GM12873 (cell line): ENCODE measurements around the gene SCTR.

Source experiments
- TF ChIP-seq, protein P1 (sequence below): IDR thresholded peaks from 2 replicates; pipeline ENCODE4 v1.5.1; 2012; ENCODE audit warnings: low read depth, mild to moderate bottlenecking, moderate library complexity, low read length, control low read depth; ENCODE audit not compliant: insufficient read depth; ENCODE audit errors: missing control alignments

Gene SCTR

DNA sequence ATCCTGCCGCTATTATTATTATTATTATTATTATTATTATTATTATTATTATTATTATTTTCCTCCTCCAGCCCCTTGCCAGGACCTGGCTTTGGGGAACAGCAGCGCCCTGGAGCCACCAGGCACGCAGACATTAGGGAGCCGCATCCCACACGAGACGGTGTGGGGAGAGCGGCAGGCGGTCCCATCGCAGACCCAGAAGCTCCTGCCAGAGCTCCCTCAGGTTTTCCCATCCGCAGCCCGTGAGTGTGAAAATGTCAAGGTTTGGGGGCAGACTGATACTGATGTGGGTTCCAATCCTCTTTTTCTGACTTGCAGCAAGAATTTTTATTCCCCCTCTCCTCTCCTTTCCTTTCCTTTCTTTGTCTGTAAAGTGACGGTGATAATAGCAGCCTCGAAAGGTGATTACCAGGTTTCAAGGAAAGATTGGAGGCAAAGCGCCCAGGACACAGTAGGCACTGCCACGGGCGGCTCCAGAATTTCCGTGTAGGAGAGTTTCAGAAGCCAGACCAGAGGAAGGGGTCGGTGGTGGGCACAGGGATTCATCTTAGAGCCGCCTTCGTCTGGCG lies 816 bp downstream of the SCTR start:
- TF ChIP-seq, protein P1, sequence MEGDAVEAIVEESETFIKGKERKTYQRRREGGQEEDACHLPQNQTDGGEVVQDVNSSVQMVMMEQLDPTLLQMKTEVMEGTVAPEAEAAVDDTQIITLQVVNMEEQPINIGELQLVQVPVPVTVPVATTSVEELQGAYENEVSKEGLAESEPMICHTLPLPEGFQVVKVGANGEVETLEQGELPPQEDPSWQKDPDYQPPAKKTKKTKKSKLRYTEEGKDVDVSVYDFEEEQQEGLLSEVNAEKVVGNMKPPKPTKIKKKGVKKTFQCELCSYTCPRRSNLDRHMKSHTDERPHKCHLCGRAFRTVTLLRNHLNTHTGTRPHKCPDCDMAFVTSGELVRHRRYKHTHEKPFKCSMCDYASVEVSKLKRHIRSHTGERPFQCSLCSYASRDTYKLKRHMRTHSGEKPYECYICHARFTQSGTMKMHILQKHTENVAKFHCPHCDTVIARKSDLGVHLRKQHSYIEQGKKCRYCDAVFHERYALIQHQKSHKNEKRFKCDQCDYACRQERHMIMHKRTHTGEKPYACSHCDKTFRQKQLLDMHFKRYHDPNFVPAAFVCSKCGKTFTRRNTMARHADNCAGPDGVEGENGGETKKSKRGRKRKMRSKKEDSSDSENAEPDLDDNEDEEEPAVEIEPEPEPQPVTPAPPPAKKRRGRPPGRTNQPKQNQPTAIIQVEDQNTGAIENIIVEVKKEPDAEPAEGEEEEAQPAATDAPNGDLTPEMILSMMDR: no peak

DNA sequence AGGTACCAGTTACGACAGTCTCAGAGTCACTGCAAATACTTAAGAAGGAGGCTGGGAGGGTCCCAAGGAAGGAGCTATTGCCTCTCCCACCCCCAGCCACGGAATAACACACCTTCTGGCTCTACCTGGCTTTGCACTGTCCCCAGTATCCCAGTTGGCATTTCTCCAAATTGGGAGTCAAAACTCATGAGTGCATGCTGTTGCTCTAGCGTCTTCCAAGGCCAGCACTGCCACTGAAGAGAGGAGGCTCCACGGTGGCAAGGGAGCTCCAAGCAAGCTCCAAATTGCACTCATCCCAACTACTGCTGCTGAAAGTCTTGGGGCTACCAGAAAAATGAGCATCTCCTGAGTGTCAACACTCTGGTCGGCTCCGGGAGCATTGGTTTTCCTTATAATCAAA lies 1.6 kb downstream of the SCTR start:
- TF ChIP-seq, protein P1: no peak

DNA sequence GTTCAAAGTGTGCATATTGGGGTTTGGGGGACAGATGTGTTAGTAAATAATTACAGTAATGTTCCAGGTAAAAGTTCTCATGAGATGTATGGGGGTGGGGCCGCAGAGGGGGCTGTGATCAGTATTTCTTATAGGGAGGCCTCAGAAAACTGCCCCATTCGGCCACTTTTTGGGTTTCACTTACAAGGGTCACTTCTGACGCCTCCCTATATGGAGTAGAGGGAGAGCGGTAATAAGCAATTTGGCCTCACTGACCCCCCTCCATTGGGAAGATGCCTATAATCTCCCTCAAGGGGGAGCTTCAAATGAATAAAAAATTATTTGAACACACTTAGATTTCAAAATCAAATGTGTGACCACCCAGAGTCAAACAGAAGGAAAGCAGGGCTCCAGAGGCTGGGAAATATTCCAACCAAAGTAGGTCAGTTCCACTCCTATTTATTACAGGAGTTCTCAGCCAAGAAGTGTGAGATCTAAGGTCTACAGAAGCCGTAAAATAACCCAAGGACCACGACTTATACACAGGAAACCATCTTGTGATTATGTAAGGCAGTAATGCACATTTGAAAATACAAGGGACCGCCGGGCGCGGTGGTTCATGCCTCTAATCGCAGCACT lies 2.7 kb downstream of the SCTR start:
- TF ChIP-seq, protein P1: no peak

DNA sequence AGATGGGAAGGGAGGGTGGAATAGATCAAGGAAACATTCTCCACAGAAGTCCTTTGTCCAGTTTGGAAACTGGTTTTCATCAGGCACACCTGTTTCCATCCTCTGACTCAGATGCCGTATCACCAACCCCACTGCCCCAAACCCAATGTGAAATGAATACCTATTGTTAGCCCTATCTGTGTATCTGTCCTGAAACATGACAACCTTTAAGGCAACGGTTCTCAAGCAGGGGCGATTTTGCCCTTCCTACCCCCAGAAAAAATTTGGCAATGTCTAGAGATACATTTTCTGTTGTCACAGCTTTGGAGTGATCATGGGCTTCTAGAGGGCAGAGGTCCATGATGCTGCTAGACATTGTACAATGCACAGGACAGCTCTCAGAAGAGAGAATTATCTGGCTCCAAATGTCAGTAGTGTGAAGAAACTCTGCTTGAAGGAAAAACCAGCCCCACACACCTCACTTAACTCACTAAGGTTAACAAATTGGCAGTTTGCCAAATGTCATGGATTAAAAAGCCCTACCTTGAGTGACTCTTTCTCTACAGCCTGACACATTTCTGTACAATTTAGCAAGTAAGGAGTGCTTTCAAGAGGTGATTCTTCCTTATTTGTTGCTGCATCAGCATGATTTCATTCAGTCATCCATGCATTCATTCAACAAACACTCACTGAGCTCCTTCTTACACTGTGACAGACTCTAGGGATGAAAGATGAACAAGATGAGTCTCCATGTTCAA lies 3.4 kb downstream of the SCTR start:
- TF ChIP-seq, protein P1: no peak

DNA sequence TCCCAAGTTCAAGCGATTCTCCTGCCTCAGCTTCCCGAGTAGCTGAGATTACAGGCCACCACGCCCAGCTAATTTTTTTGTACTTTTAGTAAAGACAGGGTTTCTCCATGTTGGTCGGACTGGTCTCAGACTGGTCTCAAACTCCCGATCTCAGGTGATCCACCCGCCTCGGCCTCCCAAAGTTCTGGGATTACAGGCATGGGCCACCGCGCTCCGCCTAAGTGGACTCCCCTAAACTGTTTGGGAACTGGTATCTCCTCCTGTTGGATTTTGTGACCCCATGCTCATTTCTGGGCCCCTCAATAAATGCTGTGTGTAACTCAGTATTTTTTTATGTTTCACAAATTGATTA lies 5.2 kb downstream of the SCTR start:
- TF ChIP-seq, protein P1: no peak

DNA sequence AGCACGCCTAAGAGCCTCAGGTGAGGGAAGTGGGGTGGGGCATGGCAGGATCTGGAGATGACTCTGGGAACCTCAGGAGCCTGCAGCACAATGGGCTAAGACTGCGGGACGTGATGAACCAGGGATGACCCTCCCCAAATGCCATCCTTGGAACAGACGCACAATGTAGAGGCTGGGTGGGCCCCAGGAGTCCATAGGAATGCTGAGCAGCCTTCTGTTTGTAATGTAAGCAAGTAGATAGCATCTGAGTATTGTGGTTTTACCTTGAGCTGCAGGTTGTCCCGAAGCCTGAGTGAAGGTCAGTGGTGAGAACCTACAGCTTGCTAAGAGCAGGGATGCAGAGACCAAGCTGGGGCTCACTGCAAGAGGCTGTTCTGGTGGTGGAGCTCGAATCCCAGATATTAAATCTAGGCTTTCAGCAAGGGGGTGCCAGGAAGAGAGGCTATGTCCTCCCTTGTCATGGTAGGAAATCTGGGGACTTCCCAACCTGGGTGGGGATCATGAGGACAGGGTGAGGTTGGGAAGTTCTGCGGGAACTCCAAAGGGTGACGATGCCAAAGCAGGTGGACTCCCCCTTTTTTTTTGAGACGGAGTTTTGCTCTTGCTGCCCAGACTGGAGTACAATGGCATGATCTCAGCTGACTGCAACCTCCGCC lies 5.8 kb downstream of the SCTR start:
- TF ChIP-seq, protein P1: no peak

DNA sequence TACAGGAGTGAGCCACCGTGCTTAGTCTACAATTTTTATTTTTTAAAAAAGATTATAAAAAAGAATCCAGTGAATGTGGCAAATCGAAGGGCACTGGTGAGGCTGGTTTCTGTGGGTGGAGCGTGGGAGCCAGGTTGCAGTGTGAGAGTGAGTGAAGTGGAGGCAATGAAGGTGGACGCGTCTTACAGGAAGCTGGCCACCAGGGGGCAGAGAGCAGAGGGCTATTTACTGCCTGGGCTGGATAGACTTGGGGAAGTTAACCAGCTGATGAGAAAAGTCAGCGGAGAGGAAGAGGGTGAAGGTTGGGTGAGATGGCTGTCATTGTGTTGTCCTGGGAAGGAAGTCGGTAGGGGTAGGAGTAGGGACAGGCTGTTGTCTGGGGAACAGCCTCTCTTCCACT lies 6.8 kb downstream of the SCTR start:
- TF ChIP-seq, protein P1: peak; percentile 83
